SK-N-SH (cell line): ENCODE measurements around the gene ALG9. TPM values are rescaled to one million over a fixed set of nuclear protein-coding genes. Genes with fewer than 3 reads are reported as not detected.

Experiments
- CTCF ChIA-PET: fragments of 300-600, 350-600 bp; formaldehyde crosslinking; extraction: SDS; loops from one replicate; lab custom pipeline; 2021; lab: Yijun Ruan, JAX
- POLR2A ChIA-PET: fragments of 350-600 bp; sonication (Branson Sonifier 250); formaldehyde crosslinking; extraction: SDS; loops from one replicate; lab custom pipeline; 2020; ENCODE audit warnings: antibody characterized with exemption, inconsistent platforms; lab: Yijun Ruan, JAX
- DNase-seq: peaks from one replicate; pipeline ENCODE4 v3.0.0; 2012
- H2AFZ ChIP-seq: fragments of 200-600 bp; sonication (generic); 2 replicates; pipeline ENCODE4 v1.8.1; 2016; ENCODE audit warnings: antibody characterized with exemption, mild to moderate bottlenecking, low read depth
- H3F3A ChIP-seq: fragments of 200-600 bp; sonication (generic); replicated peaks from 2 replicates; pipeline ENCODE3; 2016; ENCODE audit warnings: antibody characterized with exemption, mild to moderate bottlenecking; ENCODE audit not compliant: insufficient read depth
- H3K27ac ChIP-seq, 2 experiments: fragments of 200-500 bp in 1 of 2; fragments of 200-600 bp in 1 of 2; sonication (Bioruptor generic) in 1 of 2; sonication (generic), shearing (Covaris generic) in 1 of 2; 2 replicates each; pipeline versions ENCODE4 v1.5.1 to v1.6.1; 2014 to 2016; ENCODE audit warnings: low read depth in 2 of 2, inconsistent platforms in 1 of 2, low read length in 1 of 2, mild to moderate bottlenecking in 1 of 2, mixed read lengths in 1 of 2
- H3K27me3 ChIP-seq: fragments of 200-600 bp; sonication (generic), shearing (Covaris generic); 2 replicates; pipeline ENCODE4 v1.6.1; 2016; ENCODE audit warnings: mixed run types; ENCODE audit not compliant: insufficient read depth
- H3K36me3 ChIP-seq, 2 experiments: fragments of 200-500 bp in 1 of 2; fragments of 200-600 bp in 1 of 2; sonication (Bioruptor generic) in 1 of 2; sonication (generic) in 1 of 2; replicated peaks in 1 of 2; 2 replicates each; pipeline versions ENCODE3 to v1.5.1; 2014 to 2016; ENCODE audit warnings: low read length in 1 of 2, mild to moderate bottlenecking in 1 of 2; ENCODE audit not compliant: insufficient read depth in 2 of 2, control insufficient read depth in 1 of 2
- H3K4me1 ChIP-seq, 2 experiments: fragments of 200-500 bp in 1 of 2; fragments of 200-600 bp in 1 of 2; sonication (Bioruptor generic) in 1 of 2; sonication (generic), shearing (Covaris generic) in 1 of 2; 2 replicates each; pipeline versions ENCODE4 v1.5.1 to v1.6.1; 2014 to 2016; ENCODE audit warnings: low read depth in 1 of 2, low read length in 1 of 2, mixed run types in 1 of 2; ENCODE audit not compliant: insufficient read depth in 2 of 2, control insufficient read depth in 1 of 2
- H3K4me2 ChIP-seq: fragments of 200-600 bp; sonication (generic), shearing (Covaris generic); 2 replicates; pipeline ENCODE4 v1.6.1; 2017; ENCODE audit warnings: mixed run types
- H3K4me3 ChIP-seq, 2 experiments: fragments of 200-500 bp in 1 of 2; fragments of 200-600 bp in 1 of 2; sonication (Bioruptor generic) in 1 of 2; sonication (generic), shearing (Covaris generic) in 1 of 2; 2 replicates each; pipeline versions ENCODE4 v1.5.1 to v1.8.1; 2014 to 2016; ENCODE audit warnings: low read depth in 2 of 2, inconsistent platforms in 1 of 2, low read length in 1 of 2, mild to moderate bottlenecking in 1 of 2, mixed read lengths in 1 of 2, moderate library complexity in 1 of 2
- H3K79me2 ChIP-seq: fragments of 200-600 bp; sonication (generic); 2 replicates; pipeline ENCODE4 v1.8.1; 2017; ENCODE audit warnings: mild to moderate bottlenecking; ENCODE audit not compliant: insufficient read depth
- H3K9ac ChIP-seq: fragments of 200-600 bp; sonication (generic); 2 replicates; pipeline ENCODE4 v1.6.1; 2017; ENCODE audit warnings: mixed run types
- H3K9me2 ChIP-seq: fragments of 200-600 bp; sonication (generic); 2 replicates; pipeline ENCODE4 v1.6.1; 2017; ENCODE audit warnings: mixed run types
- H3K9me3 ChIP-seq: fragments of 200-600 bp; sonication (generic); 2 replicates; pipeline ENCODE4 v1.6.1; 2017; ENCODE audit warnings: mixed run types, mild to moderate bottlenecking, moderate library complexity
- H4K20me1 ChIP-seq: fragments of 200-600 bp; sonication (generic); 2 replicates; pipeline ENCODE4 v1.6.1; 2017; ENCODE audit warnings: mild to moderate bottlenecking, mixed run types; ENCODE audit not compliant: insufficient read depth
- CTCF ChIP-seq: fragments of 200-600 bp; sonication (generic); IDR thresholded peaks from 2 replicates; pipeline ENCODE4 v1.6.1; 2017; ENCODE audit warnings: antibody characterized with exemption, mild to moderate bottlenecking, moderate library complexity
- ELF1 ChIP-seq: IDR thresholded peaks from 2 replicates; pipeline ENCODE4 v1.4.0; 2012
- EP300 ChIP-seq, 2 experiments: IDR thresholded peaks; 2 replicates each; pipeline versions ENCODE4 v1.4.0 to v1.6.1; 2012; ENCODE audit warnings: borderline replicate concordance in 1 of 2, low read depth in 1 of 2, low read length in 1 of 2
- MAX ChIP-seq: IDR thresholded peaks from 2 replicates; pipeline ENCODE4 v1.4.0; 2012; ENCODE audit warnings: low read depth
- MEF2A ChIP-seq: IDR thresholded peaks from 2 replicates; pipeline ENCODE4 v1.4.0; 2012; ENCODE audit warnings: low read depth, borderline replicate concordance
- PBX3 ChIP-seq: IDR thresholded peaks from 2 replicates; pipeline ENCODE4; 2012
- RAD21 ChIP-seq: IDR thresholded peaks from 2 replicates; pipeline ENCODE4 v1.6.1; 2012; ENCODE audit warnings: mild to moderate bottlenecking, low read length
- RFX5 ChIP-seq: IDR thresholded peaks from 2 replicates; pipeline ENCODE4 v1.6.1; 2012; ENCODE audit warnings: mild to moderate bottlenecking, improper control_type of control experiment, low read length
- SMC3 ChIP-seq: IDR thresholded peaks from 2 replicates; pipeline ENCODE4 v1.6.1; 2012; ENCODE audit warnings: low read depth, low read length, improper control_type of control experiment
- whole genome bisulfite sequencing: methylation state at CpG from one replicate; pipeline ENCODE4 v1.1.6; 2017; ENCODE audit warnings: low lambda C conversion rate; 5-methylcytosine and 5-hydroxymethylcytosine counted together
- polyA plus RNA-seq, 3 experiments: library from polyadenylated mRNA; depleted of rRNA; stranded (reverse); fragments of >200 nt; gene quantifications; 2 replicates each; pipeline ENCODE4 v1.2.3, GENCODE V29; 2012
- TF ChIP-seq, protein P1 (sequence below): IDR thresholded peaks from 2 replicates; pipeline ENCODE4 v1.6.1; 2012; ENCODE audit warnings: mild to moderate bottlenecking, low read depth, low read length, moderate library complexity
- TF ChIP-seq, protein P2 (sequence below): fragments of 150-350 bp; IDR thresholded peaks from 2 replicates; pipeline ENCODE4 v1.6.1; 2017; ENCODE audit warnings: antibody characterized with exemption, low read length, low read depth, borderline replicate concordance

The ALG9 gene
- polyA plus RNA-seq, 1 of the 3 experiments (the other 2 are of a cell fraction): 17.9 TPM

GRCh38 chr11:111835665-111836064 is 35.7 kb downstream of the ALG9 start (continued):
- TF ChIP-seq, protein P1, sequence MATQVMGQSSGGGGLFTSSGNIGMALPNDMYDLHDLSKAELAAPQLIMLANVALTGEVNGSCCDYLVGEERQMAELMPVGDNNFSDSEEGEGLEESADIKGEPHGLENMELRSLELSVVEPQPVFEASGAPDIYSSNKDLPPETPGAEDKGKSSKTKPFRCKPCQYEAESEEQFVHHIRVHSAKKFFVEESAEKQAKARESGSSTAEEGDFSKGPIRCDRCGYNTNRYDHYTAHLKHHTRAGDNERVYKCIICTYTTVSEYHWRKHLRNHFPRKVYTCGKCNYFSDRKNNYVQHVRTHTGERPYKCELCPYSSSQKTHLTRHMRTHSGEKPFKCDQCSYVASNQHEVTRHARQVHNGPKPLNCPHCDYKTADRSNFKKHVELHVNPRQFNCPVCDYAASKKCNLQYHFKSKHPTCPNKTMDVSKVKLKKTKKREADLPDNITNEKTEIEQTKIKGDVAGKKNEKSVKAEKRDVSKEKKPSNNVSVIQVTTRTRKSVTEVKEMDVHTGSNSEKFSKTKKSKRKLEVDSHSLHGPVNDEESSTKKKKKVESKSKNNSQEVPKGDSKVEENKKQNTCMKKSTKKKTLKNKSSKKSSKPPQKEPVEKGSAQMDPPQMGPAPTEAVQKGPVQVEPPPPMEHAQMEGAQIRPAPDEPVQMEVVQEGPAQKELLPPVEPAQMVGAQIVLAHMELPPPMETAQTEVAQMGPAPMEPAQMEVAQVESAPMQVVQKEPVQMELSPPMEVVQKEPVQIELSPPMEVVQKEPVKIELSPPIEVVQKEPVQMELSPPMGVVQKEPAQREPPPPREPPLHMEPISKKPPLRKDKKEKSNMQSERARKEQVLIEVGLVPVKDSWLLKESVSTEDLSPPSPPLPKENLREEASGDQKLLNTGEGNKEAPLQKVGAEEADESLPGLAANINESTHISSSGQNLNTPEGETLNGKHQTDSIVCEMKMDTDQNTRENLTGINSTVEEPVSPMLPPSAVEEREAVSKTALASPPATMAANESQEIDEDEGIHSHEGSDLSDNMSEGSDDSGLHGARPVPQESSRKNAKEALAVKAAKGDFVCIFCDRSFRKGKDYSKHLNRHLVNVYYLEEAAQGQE: no peak
- TF ChIP-seq, all 33 proteins: peak for 0

DNA sequence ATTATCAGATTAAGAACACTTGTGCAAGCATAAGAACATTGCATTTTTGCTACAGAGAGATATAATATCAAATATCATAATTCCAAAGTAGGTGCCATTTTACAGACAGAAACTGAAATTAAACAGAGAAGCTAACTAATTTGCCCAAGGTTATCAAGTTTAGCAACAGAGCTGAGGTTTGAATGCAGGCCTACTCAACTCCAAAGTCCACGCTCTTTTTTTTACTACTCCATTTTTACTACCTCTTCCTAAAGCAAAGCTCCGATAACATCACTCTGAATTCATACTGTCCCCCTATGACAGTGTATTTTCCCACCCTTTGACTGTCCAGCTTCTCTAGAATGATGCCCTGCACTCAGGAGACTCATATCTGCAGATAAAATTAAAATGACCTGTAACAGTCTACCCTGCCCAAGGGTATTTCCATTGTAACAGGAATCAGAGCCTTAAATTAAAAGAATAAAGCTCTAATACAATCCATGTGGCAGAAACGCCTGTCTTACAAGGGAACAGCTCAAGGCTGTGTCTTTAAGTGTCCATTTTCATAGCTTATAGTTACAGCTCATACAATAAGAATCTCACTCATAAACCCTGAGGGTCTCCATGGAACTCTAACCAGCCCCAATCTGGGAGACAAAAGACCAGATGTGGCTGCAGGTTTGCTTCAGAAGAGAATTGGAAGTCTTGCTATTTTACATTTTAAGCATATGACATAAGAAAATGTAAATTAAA is 36.8 kb downstream of the ALG9 start:
- Histone ChIP-seq H3K9me2 (no peaks in the 10 kb centered on the region), H3K36me3 (peaks cover 24 to 44% of the 10 kb centered on the region in 2 experiments), H3K4me2 (no peak overlapping the region), H3K4me1 (peaks cover 6 to 8% of the 10 kb centered on the region in 2 experiments; a peak in 3 of 4 replicates), H3K4me3 (no peak overlapping the region), H3K79me2 (no peaks in the 10 kb centered on the region), H4K20me1 (no peaks in the 10 kb centered on the region), H3K9me3 (no peaks in the 10 kb centered on the region), H2AFZ (no peak overlapping the region), H3K9ac (no peak overlapping the region), H3F3A (peaks cover 10% of the 10 kb centered on the region), H3K27ac (no peak overlapping the region; a peak in 1 of 4 replicates), H3K27me3 (no peaks in the 10 kb centered on the region)
- ChIA-PET CTCF (interaction anchor here (0.8 to 5.5 kb wide), 13 partner anchors 10 to 379 kb away, joined by 3 to 52 read pairs (median 5); no protein-coding TSS in a partner anchor), POLR2A (interaction anchor here (1.1 kb wide), 1 partner anchor 12 kb away, joined by 3 read pairs; no protein-coding TSS in a partner anchor)
- 78% methylated on average over 3 of the region's 3 CpGs for WGBS
- DNase-seq: no peak
- TF ChIP-seq, protein P2, sequence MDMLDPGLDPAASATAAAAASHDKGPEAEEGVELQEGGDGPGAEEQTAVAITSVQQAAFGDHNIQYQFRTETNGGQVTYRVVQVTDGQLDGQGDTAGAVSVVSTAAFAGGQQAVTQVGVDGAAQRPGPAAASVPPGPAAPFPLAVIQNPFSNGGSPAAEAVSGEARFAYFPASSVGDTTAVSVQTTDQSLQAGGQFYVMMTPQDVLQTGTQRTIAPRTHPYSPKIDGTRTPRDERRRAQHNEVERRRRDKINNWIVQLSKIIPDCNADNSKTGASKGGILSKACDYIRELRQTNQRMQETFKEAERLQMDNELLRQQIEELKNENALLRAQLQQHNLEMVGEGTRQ: no peak
- peak in 1 of 2 experiments; percentile 17; a peak in 1 of 4 replicates for TF ChIP-seq EP300 (IDR thresholded peaks at IDR 0.05; ENCODE audit: borderline replicate concordance in 1 of 2, low read depth in 1 of 2, low read length in 1 of 2)

GRCh38 chr11:111833524-111833923 is 37.9 kb downstream of the ALG9 start:
- 85% methylated on average over 4 of the region's 4 CpGs for WGBS
- H3K9ac ChIP-seq: no peak overlapping the region
- no peaks in the 10 kb centered on the region for H3K9me3 ChIP-seq
- ChIA-PET CTCF (interaction anchor here (0.7 to 5.5 kb wide), 16 partner anchors 9 to 291 kb away, joined by 3 to 52 read pairs (median 6); partner anchors contain the start of gene PPP2R1B), POLR2A (no interaction called here)
- DNase-seq: no peak
- H2AFZ ChIP-seq: no peak overlapping the region
- H3K79me2 ChIP-seq: no peaks in the 10 kb centered on the region
- peaks cover 24 to 44% of the 10 kb centered on the region in 2 experiments for H3K36me3 ChIP-seq
- H3K4me1 ChIP-seq: peaks cover 6 to 13% of the 10 kb centered on the region in 2 experiments; a peak in 3 of 4 replicates
- no peak for TF ChIP-seq RFX5
- TF ChIP-seq ELF1: no peak
- peak; percentile 33 for TF ChIP-seq CTCF
- TF ChIP-seq MEF2A: no peak
- TF ChIP-seq SMC3: peak; percentile 39; the same call in 1 of the 2 replicates
- TF ChIP-seq RAD21: peak; percentile 70
- TF ChIP-seq PBX3: 0 out of 2 replicates have a peak, but pooled peaks have one; percentile 32
- TF ChIP-seq MAX: no peak
- H3K9me2 ChIP-seq: no peaks in the 10 kb centered on the region
- H3F3A ChIP-seq: peaks cover 12% of the 10 kb centered on the region
- no peak overlapping the region; a peak in 1 of 4 replicates for H3K27ac ChIP-seq
- H4K20me1 ChIP-seq: no peaks in the 10 kb centered on the region
- H3K4me3 ChIP-seq: no peak overlapping the region
- H3K4me2 ChIP-seq: no peak overlapping the region
- H3K27me3 ChIP-seq: no peaks in the 10 kb centered on the region
